GM03348 (cell line): ENCODE measurements around the gene ZSCAN5B.
A peak's percentile ranks its signal among the peaks of the same experiment; 100 is the strongest.

ENCODE experiments used
- DNase-seq: peaks from one replicate; pipeline ENCODE4 v3.0.0; 2012; ENCODE audit warnings: low spot score

The ZSCAN5B gene

DNA sequence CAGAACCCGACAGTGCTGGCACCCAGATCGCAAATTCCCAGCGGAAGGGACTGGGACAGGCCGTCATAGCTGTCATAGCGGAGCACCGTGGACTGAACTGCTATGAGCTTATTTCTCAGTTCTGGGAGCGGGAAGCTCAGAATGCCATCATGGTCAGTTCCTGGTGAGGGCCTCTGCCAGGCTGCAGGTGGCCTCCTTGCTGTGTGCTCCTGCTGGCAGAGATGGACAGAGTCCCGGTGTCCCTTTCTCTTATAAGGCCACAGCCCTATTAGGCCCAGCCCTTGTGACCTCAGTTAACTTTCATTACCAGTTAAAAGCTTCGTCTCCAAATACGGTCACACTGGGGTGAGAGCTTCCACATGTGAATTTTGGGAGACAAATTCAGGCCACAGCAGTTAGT is 51.9 kb downstream of the ZSCAN5B start:
- DNase-seq = no peak

- DNase-seq = no peak
These were observed 52.8 kb downstream of the ZSCAN5B start for GRCh38 chr19:56144831-56145230.

DNA sequence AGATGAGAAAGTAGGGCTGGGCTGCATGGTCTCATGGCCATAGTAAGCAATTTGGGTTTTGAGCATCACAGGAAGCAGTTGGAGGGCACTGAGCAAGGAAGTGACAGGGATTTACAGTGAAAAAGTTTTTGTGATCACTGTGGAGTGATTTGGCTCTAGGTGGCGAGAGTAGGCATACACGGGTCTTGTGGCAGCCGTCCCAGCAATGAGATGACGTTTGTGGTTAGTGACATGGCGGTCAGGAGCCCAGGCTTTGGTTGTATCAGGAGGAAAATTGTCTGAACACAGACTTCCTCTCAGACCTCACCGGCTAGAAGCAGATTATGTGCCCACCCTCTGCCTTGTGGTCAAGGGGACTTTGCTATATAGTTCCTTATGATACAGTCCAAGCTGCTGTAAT is 53.2 kb downstream of the ZSCAN5B start:
- no peak for DNase-seq

DNA sequence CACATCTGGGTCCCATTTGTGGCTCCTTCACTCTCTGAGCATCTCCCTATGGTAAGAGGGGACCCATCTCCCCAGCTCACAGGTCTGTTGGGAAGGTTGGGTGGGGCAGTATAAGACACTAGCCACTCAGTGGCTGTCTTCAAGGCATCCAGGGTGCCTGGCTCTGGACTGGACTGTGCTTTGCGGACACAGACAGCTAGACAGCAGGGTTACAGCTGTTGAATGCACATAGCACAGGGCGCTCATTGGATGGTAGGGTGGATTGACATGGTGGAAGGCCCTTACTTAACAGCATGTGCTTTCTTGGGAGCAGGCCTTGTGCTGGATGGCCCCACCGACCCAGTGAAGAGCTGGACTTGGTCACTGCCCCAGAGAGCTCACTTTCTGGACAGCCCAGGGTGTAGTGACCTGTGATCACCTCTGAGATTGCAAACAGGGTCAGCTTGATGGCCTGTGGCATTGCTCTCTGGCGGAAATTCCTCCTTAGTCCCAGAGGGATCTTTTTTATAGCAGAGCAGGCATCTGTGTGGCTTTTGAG is 54.6 kb downstream of the ZSCAN5B start:
- DNase-seq = no peak

GRCh38 chr19:56142087-56142787 is 55.3 kb downstream of the ZSCAN5B start:
- no peak for DNase-seq

DNA sequence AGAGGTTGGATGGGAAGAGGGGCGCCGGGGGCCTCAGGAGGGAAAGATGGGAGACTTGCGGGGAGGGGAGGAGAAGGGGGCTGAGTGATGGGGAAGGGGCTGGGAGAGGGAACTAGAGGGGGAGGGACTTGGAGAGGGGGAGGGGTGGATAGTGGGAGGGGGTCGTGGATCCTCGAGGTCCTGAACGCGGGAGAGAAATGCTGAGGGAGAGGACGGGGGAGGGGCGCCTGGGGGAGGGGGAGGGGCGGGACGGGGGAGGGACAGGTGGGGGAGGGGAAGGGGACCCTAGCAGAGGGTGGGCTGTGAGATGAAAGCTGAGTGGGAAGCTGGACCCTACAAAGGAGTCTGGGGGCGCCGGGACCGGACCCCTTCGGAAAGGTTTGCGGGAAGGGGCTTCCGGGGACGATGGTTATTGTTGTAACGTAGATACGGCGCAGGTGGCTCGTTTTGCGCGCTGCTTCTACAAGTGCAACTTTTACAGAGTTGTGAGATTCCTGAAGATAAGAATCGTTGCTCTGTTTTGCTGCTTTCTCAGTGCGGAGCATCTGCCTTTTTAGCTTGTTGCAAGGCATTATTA is 56.1 kb downstream of the ZSCAN5B start:
- DNase-seq = no peak

DNA sequence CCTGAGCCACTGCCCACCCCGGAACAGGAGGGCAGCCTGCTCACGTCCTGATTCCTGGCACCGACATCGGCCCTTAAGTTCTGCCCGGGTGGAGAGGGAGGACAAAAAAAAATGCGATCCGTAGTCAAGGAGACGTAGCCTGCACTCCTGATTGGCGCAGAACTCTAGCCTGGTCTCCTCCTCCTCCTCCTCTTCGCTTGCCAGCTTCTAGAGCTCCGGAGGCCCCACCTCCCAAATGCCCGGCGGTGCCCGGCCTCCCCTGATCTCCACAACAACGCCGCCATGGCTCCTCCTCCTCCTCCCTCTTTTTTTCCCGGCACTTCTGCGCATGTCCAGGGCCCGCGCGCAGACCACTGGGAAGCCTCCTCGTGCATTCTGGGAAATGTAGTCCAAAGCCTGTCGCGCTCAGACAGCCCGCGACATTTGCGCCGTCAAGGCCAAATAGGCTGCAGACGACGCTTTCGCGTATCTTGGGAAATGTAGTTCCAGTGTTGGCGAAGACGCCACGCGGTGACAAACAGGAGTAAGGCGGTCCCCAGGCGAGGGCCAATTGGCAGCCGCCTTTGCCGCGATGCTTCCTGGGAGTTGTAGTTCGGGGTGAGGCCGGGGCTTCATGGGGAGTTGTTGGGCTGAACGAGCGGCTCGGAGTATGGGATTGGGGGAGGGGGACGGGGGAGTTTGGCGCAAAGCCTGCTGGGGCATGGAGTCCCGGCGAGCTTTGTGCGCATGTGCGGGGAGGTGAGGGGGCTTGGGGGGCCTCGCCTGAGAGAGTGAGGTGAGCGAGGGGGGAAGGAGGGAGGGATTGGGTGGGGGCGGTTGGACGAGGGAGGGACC is 56.8 kb downstream of the ZSCAN5B start, which contains the start of gene ZNF444:
Gene ZNF444 (plus strand): TSS at position 705 of the 834 bp plus-strand sequence. CDS start 5,625 bp downstream, outside the sequence.
- DNase-seq = peak; percentile 98

DNA sequence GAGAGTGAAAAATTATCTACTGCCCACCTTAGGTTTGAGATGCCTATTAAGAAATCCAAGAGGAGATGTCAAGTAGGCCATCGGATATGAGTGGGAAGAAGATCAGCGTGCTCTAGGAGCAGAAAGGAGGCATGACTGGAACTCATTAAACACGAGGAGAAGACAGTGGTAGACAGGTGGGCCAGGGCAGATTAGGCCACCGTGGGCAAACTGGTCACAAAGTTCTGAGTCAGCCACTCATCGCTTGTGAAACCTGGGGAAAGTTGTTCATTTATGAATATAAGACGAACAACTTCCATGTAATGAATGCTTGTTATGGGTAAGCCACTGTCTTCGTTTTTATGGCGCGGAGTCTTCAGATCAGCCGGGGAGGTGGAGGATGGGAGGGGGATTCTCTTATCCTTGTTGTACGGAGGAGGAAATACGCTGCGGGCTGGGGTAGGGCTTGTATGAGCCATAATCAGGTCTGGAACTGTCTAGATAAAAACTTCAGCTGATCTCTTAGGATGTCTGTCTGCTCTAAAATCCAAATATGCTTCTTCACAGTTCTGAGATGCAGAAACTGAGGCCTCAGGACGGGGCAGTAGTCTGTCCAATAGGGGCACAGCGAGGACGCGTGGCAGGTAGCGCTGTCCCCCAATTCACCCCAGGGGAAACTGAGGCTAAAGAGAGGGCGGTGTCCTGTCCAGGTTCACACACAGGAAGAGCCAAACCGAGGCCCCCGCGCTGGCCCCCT is 57.6 kb downstream of the ZSCAN5B start:
- no peak for DNase-seq
